Measurements from ENCODE around the gene GPR146.

GRCh38 chr7:1085266-1085665, 40.9 kb downstream of the GPR146 start:
- TF ChIP-seq, protein P1, sequence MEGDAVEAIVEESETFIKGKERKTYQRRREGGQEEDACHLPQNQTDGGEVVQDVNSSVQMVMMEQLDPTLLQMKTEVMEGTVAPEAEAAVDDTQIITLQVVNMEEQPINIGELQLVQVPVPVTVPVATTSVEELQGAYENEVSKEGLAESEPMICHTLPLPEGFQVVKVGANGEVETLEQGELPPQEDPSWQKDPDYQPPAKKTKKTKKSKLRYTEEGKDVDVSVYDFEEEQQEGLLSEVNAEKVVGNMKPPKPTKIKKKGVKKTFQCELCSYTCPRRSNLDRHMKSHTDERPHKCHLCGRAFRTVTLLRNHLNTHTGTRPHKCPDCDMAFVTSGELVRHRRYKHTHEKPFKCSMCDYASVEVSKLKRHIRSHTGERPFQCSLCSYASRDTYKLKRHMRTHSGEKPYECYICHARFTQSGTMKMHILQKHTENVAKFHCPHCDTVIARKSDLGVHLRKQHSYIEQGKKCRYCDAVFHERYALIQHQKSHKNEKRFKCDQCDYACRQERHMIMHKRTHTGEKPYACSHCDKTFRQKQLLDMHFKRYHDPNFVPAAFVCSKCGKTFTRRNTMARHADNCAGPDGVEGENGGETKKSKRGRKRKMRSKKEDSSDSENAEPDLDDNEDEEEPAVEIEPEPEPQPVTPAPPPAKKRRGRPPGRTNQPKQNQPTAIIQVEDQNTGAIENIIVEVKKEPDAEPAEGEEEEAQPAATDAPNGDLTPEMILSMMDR (IDR thresholded peaks at IDR 0.05) = no peak
- TF ChIP-seq POLR2A (IDR thresholded peaks at IDR 0.05) = no peak
